ENCODE measurements around the gene ZNF292. TPM values are rescaled to one million over a fixed set of nuclear protein-coding genes. Genes with fewer than 3 reads are reported as not detected.

Gene ZNF292
- total RNA-seq, 1 donor from 2014 or later: 43.1 TPM

- no peak for TF ChIP-seq CTCF (IDR thresholded peaks at IDR 0.05)
- intact Hi-C loops (cut with DNase I): no loop called here
- peaks cover 16% of the 10 kb centered on the region for H3K4me1 ChIP-seq
- H3K27me3 ChIP-seq (ENCODE audit: low read depth): no peaks in the 10 kb centered on the region
- no peak for ATAC-seq
- H3K9me3 ChIP-seq: no peaks in the 10 kb centered on the region
- no peak overlapping the region for H3K27ac ChIP-seq
- no peak for DNase-seq
- H3K4me3 ChIP-seq: no peak overlapping the region
- no peaks in the 10 kb centered on the region for H3K36me3 ChIP-seq
These were observed 9.1 kb downstream of the ZNF292 start for GRCh38 chr6:87164506-87164905.

GRCh38 chr6:87165185-87165584 lies 9.8 kb downstream of the ZNF292 start:
- intact Hi-C loops (cut with DNase I): no loop called here
- DNase-seq (no peak), ATAC-seq (no peak)
- peaks cover 16% of the 10 kb centered on the region for H3K4me1 ChIP-seq
- no peak for TF ChIP-seq CTCF (IDR thresholded peaks at IDR 0.05)
- no peaks in the 10 kb centered on the region for H3K36me3 ChIP-seq
- no peak overlapping the region for H3K27ac ChIP-seq
- H3K9me3 ChIP-seq: no peaks in the 10 kb centered on the region
- H3K4me3 ChIP-seq: no peak overlapping the region
- H3K27me3 ChIP-seq (ENCODE audit: low read depth): no peaks in the 10 kb centered on the region

GRCh38 chr6:87171938-87172633 lies 16.7 kb downstream of the ZNF292 start:
- H3K4me1 ChIP-seq: peaks cover 37% of the 10 kb centered on the region
- no peak for ATAC-seq
- intact Hi-C loops (cut with DNase I): no loop called here

GRCh38 chr6:87174078-87174579 lies 18.8 kb downstream of the ZNF292 start:
- no peak for ATAC-seq
- no peak overlapping the region for H3K4me3 ChIP-seq
- peaks cover 34% of the 10 kb centered on the region for H3K4me1 ChIP-seq
- no peak overlapping the region for H3K27ac ChIP-seq
- intact Hi-C loops (cut with DNase I): no loop called here
- no peaks in the 10 kb centered on the region for H3K27me3 ChIP-seq (ENCODE audit: low read depth)
- DNase-seq: no peak
- TF ChIP-seq CTCF (IDR thresholded peaks at IDR 0.05): no peak
- no peaks in the 10 kb centered on the region for H3K36me3 ChIP-seq
- H3K9me3 ChIP-seq: no peaks in the 10 kb centered on the region

More at GRCh38 chr6:87171938-87172633, 16.7 kb downstream of the ZNF292 start:
- H3K27ac ChIP-seq: no peak overlapping the region
- TF ChIP-seq CTCF (IDR thresholded peaks at IDR 0.05): no peak
- no peaks in the 10 kb centered on the region for H3K27me3 ChIP-seq (ENCODE audit: low read depth)
- no peaks in the 10 kb centered on the region for H3K36me3 ChIP-seq
- DNase-seq: no peak
- no peaks in the 10 kb centered on the region for H3K9me3 ChIP-seq
- no peak overlapping the region for H3K4me3 ChIP-seq

- Histone ChIP-seq H3K27me3 (ENCODE audit: low read depth) (no peaks in the 10 kb centered on the region), H3K4me1 (peaks cover 26% of the 10 kb centered on the region), H3K4me3 (no peak overlapping the region), H3K9me3 (no peaks in the 10 kb centered on the region), H3K27ac (no peak overlapping the region), H3K36me3 (peaks cover 5% of the 10 kb centered on the region)
- ATAC-seq: no peak
- intact Hi-C loops (cut with DNase I): no loop called here
- no peak for TF ChIP-seq CTCF (IDR thresholded peaks at IDR 0.05)
- DNase-seq: no peak
These were observed 21.1 kb downstream of the ZNF292 start for GRCh38 chr6:87176493-87176892.
